Measurements from ENCODE around the gene DUSP10.

DNA sequence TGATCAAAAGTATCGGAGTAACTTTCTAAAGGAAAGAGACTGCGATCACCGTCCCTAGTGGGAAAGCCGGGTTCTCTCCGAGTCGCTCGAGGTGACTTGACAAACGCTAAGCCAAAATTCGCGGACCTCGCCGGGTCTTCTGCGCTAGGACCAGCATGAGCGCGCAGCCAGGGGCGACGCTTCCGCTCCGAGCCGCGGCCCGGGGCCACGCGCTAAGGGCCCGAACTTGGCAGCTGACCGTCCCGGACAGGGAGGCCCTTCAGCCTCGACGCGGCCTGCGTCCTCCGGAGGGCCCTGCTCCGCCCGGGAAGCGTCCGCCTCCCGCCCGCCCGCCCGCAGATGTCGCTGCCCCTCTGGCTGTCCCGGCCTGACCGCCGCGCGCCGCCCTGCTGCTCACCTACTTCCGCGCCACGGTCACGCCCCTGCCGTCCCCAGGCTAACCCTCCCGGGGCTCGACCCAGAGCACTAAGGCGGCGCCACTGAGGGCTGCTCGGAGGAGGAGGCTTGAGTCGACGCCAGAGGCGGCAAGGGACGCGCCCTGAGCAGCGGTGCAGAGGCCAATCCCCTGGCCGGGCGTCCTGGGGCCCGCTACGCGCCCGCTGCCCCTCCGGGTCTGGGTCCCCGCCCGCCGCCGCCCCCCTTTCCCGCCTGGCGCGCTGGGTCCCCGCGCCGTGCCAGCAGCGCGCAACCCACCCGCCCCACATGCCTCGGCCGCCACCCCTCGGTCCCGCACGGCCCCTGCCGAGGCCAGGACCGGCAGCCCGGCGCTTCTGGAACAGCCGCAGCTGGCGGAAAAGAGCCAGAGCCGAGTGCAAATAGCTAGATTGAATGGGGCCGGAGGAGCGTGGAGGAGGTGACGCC, 896 bp upstream of the DUSP10 start:
- TF ChIP-seq, protein P1, sequence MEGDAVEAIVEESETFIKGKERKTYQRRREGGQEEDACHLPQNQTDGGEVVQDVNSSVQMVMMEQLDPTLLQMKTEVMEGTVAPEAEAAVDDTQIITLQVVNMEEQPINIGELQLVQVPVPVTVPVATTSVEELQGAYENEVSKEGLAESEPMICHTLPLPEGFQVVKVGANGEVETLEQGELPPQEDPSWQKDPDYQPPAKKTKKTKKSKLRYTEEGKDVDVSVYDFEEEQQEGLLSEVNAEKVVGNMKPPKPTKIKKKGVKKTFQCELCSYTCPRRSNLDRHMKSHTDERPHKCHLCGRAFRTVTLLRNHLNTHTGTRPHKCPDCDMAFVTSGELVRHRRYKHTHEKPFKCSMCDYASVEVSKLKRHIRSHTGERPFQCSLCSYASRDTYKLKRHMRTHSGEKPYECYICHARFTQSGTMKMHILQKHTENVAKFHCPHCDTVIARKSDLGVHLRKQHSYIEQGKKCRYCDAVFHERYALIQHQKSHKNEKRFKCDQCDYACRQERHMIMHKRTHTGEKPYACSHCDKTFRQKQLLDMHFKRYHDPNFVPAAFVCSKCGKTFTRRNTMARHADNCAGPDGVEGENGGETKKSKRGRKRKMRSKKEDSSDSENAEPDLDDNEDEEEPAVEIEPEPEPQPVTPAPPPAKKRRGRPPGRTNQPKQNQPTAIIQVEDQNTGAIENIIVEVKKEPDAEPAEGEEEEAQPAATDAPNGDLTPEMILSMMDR (IDR thresholded peaks at IDR 0.05): peak in 1 of 3 experiments; percentile 32
- no peak for TF ChIP-seq POLR2A (IDR thresholded peaks at IDR 0.05)

All from vagina (tissue), 2 donors.